ENCODE measurements around the gene ZNF467. TPM values are rescaled to one million over a fixed set of nuclear protein-coding genes. Genes with fewer than 3 reads are reported as not detected.

ZNF467 gene
- polyA plus RNA-seq, 5 donors = 17.8 to 38.1 (median 29.0) TPM

GRCh38 chr7:149750122-149750845 lies 23.1 kb downstream of the ZNF467 start:
- DNase-seq = no peak

GRCh38 chr7:149748076-149748874 lies 25.1 kb downstream of the ZNF467 start:
- DNase-seq = no peak

GRCh38 chr7:149743476-149744255 lies 29.7 kb downstream of the ZNF467 start:
- DNase-seq = peak in 1 of 2 donors; percentile 12

GRCh38 chr7:149742075-149742701 lies 31.2 kb downstream of the ZNF467 start:
- peak; percentile 55 to 68 for DNase-seq

- no peak for DNase-seq
These were observed 31.8 kb downstream of the ZNF467 start for GRCh38 chr7:149741629-149742028.

- no peak for DNase-seq
These were observed 36.7 kb downstream of the ZNF467 start for GRCh38 chr7:149736478-149737360.

- DNase-seq = no peak
These were observed 37.5 kb downstream of the ZNF467 start for GRCh38 chr7:149735779-149736477.

- no peak for DNase-seq
These were observed 38.2 kb downstream of the ZNF467 start for GRCh38 chr7:149735181-149735602.

- no peak for DNase-seq
These were observed 38.7 kb downstream of the ZNF467 start for GRCh38 chr7:149734791-149735075.

- DNase-seq = no peak
These were observed 39.2 kb downstream of the ZNF467 start for GRCh38 chr7:149733924-149734790.

- no peak for DNase-seq
These were observed 40.1 kb downstream of the ZNF467 start for GRCh38 chr7:149733131-149733923.

- DNase-seq = no peak
These were observed 40.8 kb downstream of the ZNF467 start for GRCh38 chr7:149732611-149733010.

- DNase-seq = no peak
These were observed 41.3 kb downstream of the ZNF467 start for GRCh38 chr7:149732111-149732561.

GRCh38 chr7:149731207-149731955 lies 42.0 kb downstream of the ZNF467 start:
- DNase-seq = no peak

- no peak for DNase-seq
These were observed 43.2 kb downstream of the ZNF467 start for GRCh38 chr7:149729983-149730801.

GRCh38 chr7:149729586-149729982 lies 43.8 kb downstream of the ZNF467 start:
- DNase-seq = no peak

Data from right lung (tissue), 5 donors.